AG08396 (cell line): Measurements from ENCODE around the gene HSPA1B.
"Not testable (repeated sequence)": the region's sequence is repeated elsewhere in the genome, so short reads cannot be mapped to it uniquely, and the experiment has no call there.

Experiments
- DNase-seq: peaks from one replicate; pipeline ENCODE4 v3.0.0; 2012; ENCODE audit warnings: low spot score, mixed read lengths

The HSPA1B gene

GRCh38 chr6:31797588-31797987, 29.9 kb upstream of the HSPA1B start:
- no peak for DNase-seq

- DNase-seq: peak; percentile 28
These were observed 27.8 kb upstream of the HSPA1B start for GRCh38 chr6:31799781-31800180.

- not testable (repeated sequence) for DNase-seq
These were observed 26.3 kb upstream of the HSPA1B start for GRCh38 chr6:31801031-31801927.

GRCh38 chr6:31805939-31806469, 21.5 kb upstream of the HSPA1B start:
- DNase-seq: no peak

GRCh38 chr6:31806470-31807272, 20.9 kb upstream of the HSPA1B start, which contains the start of gene LSM2:
Gene LSM2, minus strand, starts transcription at chr6:31806966. Its CDS starts 209 bp downstream, at chr6:31806757.
- peak; percentile 100 for DNase-seq

GRCh38 chr6:31808599-31808998, 18.9 kb upstream of the HSPA1B start:
- DNase-seq: not testable (repeated sequence)

- no peak for DNase-seq
These were observed 15.9 kb upstream of the HSPA1B start for GRCh38 chr6:31811645-31812044.

- no peak for DNase-seq
These were observed 14.1 kb upstream of the HSPA1B start for GRCh38 chr6:31813465-31813849.

- peak; percentile 92 for DNase-seq
These were observed 12.9 kb upstream of the HSPA1B start for GRCh38 chr6:31814677-31815024.

GRCh38 chr6:31815025-31815838, 12.3 kb upstream of the HSPA1B start, which contains the start of the genes HSPA1A and HSPA1L:
Gene HSPA1A, plus strand, starts transcription at chr6:31815543. Its CDS starts 214 bp downstream, at chr6:31815757.
Gene HSPA1L, minus strand, starts transcription at chr6:31815283. Its CDS starts 3,311 bp downstream, at chr6:31811972.
- DNase-seq: peak; percentile 94

GRCh38 chr6:31817133-31817928, 10.2 kb upstream of the HSPA1B start:
- not testable (repeated sequence) for DNase-seq

GRCh38 chr6:31817929-31818511, 9.5 kb upstream of the HSPA1B start:
- DNase-seq: not testable (repeated sequence)

GRCh38 chr6:31819871-31820299, 7.7 kb upstream of the HSPA1B start:
- DNase-seq: no peak

GRCh38 chr6:31820399-31820798, 7.1 kb upstream of the HSPA1B start:
- not testable (repeated sequence) for DNase-seq

GRCh38 chr6:31821301-31822035, 6.1 kb upstream of the HSPA1B start:
- DNase-seq: no peak

- peak; percentile 79 for DNase-seq
These were observed 5.3 kb upstream of the HSPA1B start for GRCh38 chr6:31822036-31822821.

- DNase-seq: not testable (repeated sequence)
These were observed 3.8 kb upstream of the HSPA1B start for GRCh38 chr6:31823592-31824196.

GRCh38 chr6:31825553-31825952, 2.0 kb upstream of the HSPA1B start:
- DNase-seq: no peak
